DND-41 (cell line): ENCODE results near the gene NMNAT2.

Experiments
- CTCF ChIP-seq: IDR thresholded peaks from 2 replicates; pipeline ENCODE4 v1.5.1; 2012; ENCODE audit warnings: borderline replicate concordance, low read length, moderate library complexity, mild to moderate bottlenecking; ENCODE audit not compliant: poor library complexity, severe bottlenecking; ENCODE audit errors: extremely low read depth
- EZH2 ChIP-seq: IDR thresholded peaks from 3 replicates; pipeline ENCODE4 v1.6.1; 2012; ENCODE audit warnings: borderline replicate concordance, low read depth, mild to moderate bottlenecking, moderate library complexity, low read length, inconsistent platforms; ENCODE audit not compliant: severe bottlenecking

- TF ChIP-seq CTCF (no peak), EZH2 (no peak)
Measured at GRCh38 chr1:183275322-183275721, 142.9 kb downstream of the NMNAT2 start.
